Fibroblast of mammary gland (primary cell): Measurements from ENCODE around the gene DBR1.

Experiments used
- DNase-seq: peaks from one replicate; pipeline ENCODE4 v3.0.0-alpha.2; 2010; ENCODE audit warnings: low read depth
- H3K4me3 ChIP-seq: 2 replicates; pipeline ENCODE4 v1.5.1; 2011; ENCODE audit warnings: low read depth, mild to moderate bottlenecking, low read length, moderate library complexity; ENCODE audit not compliant: control insufficient read depth
- TF ChIP-seq, protein P1 (sequence below): conservative IDR thresholded peaks from 2 replicates; pipeline ENCODE4 v1.5.1; 2011; ENCODE audit warnings: low read depth, low read length, inconsistent platforms; ENCODE audit not compliant: control insufficient read depth, insufficient read depth

DBR1 gene

GRCh38 chr3:138188013-138188730, 13.5 kb upstream of the DBR1 start:
- DNase-seq: peak; percentile 90
- H3K4me3 ChIP-seq: peak overlapping the region; percentile 94
- TF ChIP-seq, protein P1, sequence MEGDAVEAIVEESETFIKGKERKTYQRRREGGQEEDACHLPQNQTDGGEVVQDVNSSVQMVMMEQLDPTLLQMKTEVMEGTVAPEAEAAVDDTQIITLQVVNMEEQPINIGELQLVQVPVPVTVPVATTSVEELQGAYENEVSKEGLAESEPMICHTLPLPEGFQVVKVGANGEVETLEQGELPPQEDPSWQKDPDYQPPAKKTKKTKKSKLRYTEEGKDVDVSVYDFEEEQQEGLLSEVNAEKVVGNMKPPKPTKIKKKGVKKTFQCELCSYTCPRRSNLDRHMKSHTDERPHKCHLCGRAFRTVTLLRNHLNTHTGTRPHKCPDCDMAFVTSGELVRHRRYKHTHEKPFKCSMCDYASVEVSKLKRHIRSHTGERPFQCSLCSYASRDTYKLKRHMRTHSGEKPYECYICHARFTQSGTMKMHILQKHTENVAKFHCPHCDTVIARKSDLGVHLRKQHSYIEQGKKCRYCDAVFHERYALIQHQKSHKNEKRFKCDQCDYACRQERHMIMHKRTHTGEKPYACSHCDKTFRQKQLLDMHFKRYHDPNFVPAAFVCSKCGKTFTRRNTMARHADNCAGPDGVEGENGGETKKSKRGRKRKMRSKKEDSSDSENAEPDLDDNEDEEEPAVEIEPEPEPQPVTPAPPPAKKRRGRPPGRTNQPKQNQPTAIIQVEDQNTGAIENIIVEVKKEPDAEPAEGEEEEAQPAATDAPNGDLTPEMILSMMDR: no peak

- DNase-seq: peak; percentile 83
- TF ChIP-seq, protein P1: no peak
- peak within 1 kb of the TSS; percentile 94 for H3K4me3 ChIP-seq
These were observed 12.7 kb upstream of the DBR1 start, which contains the start of gene ARMC8 for GRCh38 chr3:138187296-138188012. Gene ARMC8, plus strand, starts transcription at chr3:138187301. Its CDS starts 254 bp downstream, at chr3:138187555.

DNA sequence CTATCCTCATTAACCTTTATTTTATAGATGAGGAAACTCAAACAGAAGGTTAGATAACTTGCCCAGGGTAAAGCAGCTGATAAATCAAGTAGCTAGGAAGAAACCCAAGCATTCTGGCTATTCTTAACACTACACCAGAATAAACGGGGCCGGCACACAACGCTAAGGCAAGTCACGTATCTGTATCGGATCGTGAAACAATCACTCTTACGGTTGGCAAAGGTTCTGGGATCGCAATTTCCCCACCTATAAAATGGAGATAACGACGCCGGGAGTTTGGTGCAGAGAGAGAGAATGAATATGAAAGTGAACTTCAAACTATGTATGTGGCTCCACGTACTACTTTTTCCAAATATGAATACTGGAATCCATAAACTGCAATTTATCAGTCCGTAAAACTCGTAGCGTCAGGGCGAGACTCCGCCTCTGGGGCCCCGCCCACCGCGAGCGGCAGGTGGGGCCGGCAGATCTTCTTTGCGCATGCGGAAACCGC, 12.1 kb upstream of the DBR1 start:
- TF ChIP-seq, protein P1: no peak
- no peak for DNase-seq
- peak overlapping the region; percentile 94 for H3K4me3 ChIP-seq

- TF ChIP-seq, protein P1: no peak
- no peak for DNase-seq
- H3K4me3 ChIP-seq: peak overlapping the region; percentile 94
These were observed 11.5 kb upstream of the DBR1 start for GRCh38 chr3:138186221-138186620.

DNA sequence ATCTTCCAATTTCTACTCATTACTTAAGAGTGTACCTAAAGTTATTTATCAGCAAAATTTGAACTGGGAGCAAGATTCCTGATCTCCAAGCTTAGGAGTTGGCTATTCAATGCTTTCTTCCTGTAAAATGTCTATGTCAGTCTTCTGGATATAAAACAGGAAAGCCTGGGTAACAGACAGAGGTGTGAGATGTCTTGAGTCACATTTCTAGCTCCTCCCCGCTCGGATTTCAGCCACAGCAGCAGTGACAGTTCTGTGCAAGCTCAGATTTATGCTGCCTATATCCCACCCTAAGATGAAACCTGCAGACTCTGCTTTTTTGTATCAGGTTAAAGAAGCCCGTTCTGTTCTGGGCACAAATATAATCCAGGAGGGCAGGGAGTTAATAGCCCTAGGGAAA, 10.3 kb upstream of the DBR1 start:
- DNase-seq: peak; percentile 44
- H3K4me3 ChIP-seq: no peak overlapping the region
- TF ChIP-seq, protein P1: no peak

GRCh38 chr3:138180375-138181029, 5.8 kb upstream of the DBR1 start:
- TF ChIP-seq, protein P1: peak; percentile 53
- peak; percentile 57 for DNase-seq
- no peak overlapping the region for H3K4me3 ChIP-seq
